Left lung (tissue), 10 donors: Measurements from ENCODE around the gene ITIH4. TPM values are rescaled to one million over a fixed set of nuclear protein-coding genes. Genes with fewer than 3 reads are reported as not detected.

ENCODE experiments used
- ATAC-seq: fragments of 200-7000 bp; cut with Tn5 transposase; one replicate; pipeline ENCODE4 v1.9.1; 2020; ENCODE audit warnings: moderate library complexity
- DNase-seq, 4 donors: peaks; one replicate each; pipeline ENCODE4 v3.0.0-alpha.2; 2013 to 2020
- H3K27ac ChIP-seq, 2 donors: fragments of 200-600 bp; sonication (generic) in 1 of 2; one replicate each; pipeline versions ENCODE4 v1.5.0 to v1.8.0; 2020 to 2021
- H3K27me3 ChIP-seq, 2 donors: fragments of 200-600 bp; sonication (generic) in 1 of 2; one replicate each; pipeline versions ENCODE4 v1.5.0 to v1.8.0; 2020 to 2021
- H3K36me3 ChIP-seq, 2 donors: fragments of 200-600 bp; sonication (generic) in 1 of 2; one replicate each; pipeline versions ENCODE4 v1.5.0 to v1.8.0; 2020 to 2021
- H3K4me1 ChIP-seq, 2 donors: fragments of 200-600 bp; one replicate each; pipeline ENCODE4 v1.8.0; 2021
- H3K4me3 ChIP-seq, 2 donors: fragments of 200-600 bp; sonication (generic) in 1 of 2; one replicate each; pipeline versions ENCODE4 v1.5.0 to v1.8.0; 2020 to 2021; ENCODE audit warnings: mild to moderate bottlenecking in 1 of 2
- H3K9me3 ChIP-seq, 2 donors: fragments of 200-600 bp; sonication (generic) in 1 of 2; one replicate each; pipeline versions ENCODE4 v1.5.0 to v1.8.0; 2020 to 2021
- CTCF ChIP-seq, 2 donors: fragments of 200-600 bp; sonication (generic) in 1 of 2; IDR thresholded peaks; one replicate each; pipeline versions ENCODE4 v1.5.0 to v1.8.0; 2021; ENCODE audit warnings: antibody characterized with exemption in 2 of 2
- intact Hi-C, 2 donors: fragments of 100-400 bp; cut with DNase I; formaldehyde crosslinking; loops; one replicate each; pipeline versions ENCODE4 v1.11.2 to v1.14.2; 2022
- polyA plus RNA-seq, 6 donors: library from polyadenylated mRNA; unstranded; fragments of 120-200 nt; gene quantifications; one replicate each; pipeline ENCODE4 v1.2.1, GENCODE V29; 2013; ENCODE audit not compliant: insufficient read length in 6 of 6
- total RNA-seq, 2 donors: library from RNA; stranded (reverse); fragmentation: NEBNext Ultra II Directional; extraction: Animal tissue kit (Norgen Biotek cat#: 25700); gene quantifications; one replicate each; pipeline ENCODE4 v1.2.1, GENCODE V29; 2021
- donor health status: DM: no; HTN: yes; CAD: no.
- donor health status: DM: no; HTN: no; CAD: no.

ITIH4 gene
- total and polyA plus RNA-seq, 8 donors, result 7.7 to 16.3 (median 9.8) TPM

GRCh38 chr3:52787672-52788625, 42.5 kb downstream of the ITIH4 start:
- Histone ChIP-seq H3K4me1 (no peaks in the 10 kb centered on the region), H3K36me3 (no peaks in the 10 kb centered on the region), H3K27me3 (no peaks in the 10 kb centered on the region), H3K4me3 (no peak overlapping the region), H3K9me3 (no peaks in the 10 kb centered on the region), H3K27ac (no peak overlapping the region)
- no peak for TF ChIP-seq CTCF (IDR thresholded peaks at IDR 0.05)
- intact Hi-C loops, result no loop called here
- DNase-seq (peak in 1 of 4 donors; percentile 50), ATAC-seq (no peak)

GRCh38 chr3:52787246-52787645, 43.2 kb downstream of the ITIH4 start:
- H3K4me1 ChIP-seq, result no peaks in the 10 kb centered on the region
- intact Hi-C loops, result no loop called here

GRCh38 chr3:52786330-52787215, 43.9 kb downstream of the ITIH4 start:
- Histone ChIP-seq H3K27ac (no peak overlapping the region), H3K4me3 (no peak overlapping the region), H3K4me1 (no peaks in the 10 kb centered on the region), H3K9me3 (no peaks in the 10 kb centered on the region), H3K36me3 (no peaks in the 10 kb centered on the region), H3K27me3 (peaks cover 0 to 9% of the 10 kb centered on the region in 2 donors)
- TF ChIP-seq CTCF (IDR thresholded peaks at IDR 0.05), result no peak
- ATAC-seq, result no peak
- intact Hi-C loops, result no loop called here
- DNase-seq, result peak in 1 of 4 donors; percentile 57

More at GRCh38 chr3:52787246-52787645, 43.2 kb downstream of the ITIH4 start:
- Histone ChIP-seq H3K9me3 (no peaks in the 10 kb centered on the region), H3K4me3 (no peak overlapping the region), H3K36me3 (no peaks in the 10 kb centered on the region), H3K27me3 (peaks cover 0 to 2% of the 10 kb centered on the region in 2 donors), H3K27ac (no peak overlapping the region)
- ATAC-seq (no peak), DNase-seq (peak in 1 of 4 donors; percentile 49)
- no peak for TF ChIP-seq CTCF (IDR thresholded peaks at IDR 0.05)

- DNase-seq, result peak in 2 of 4 donors; percentile 17 to 19
- H3K4me1 ChIP-seq, result no peaks in the 10 kb centered on the region
- no peak for ATAC-seq
- H3K27ac ChIP-seq, result no peak overlapping the region
- H3K4me3 ChIP-seq, result no peak overlapping the region
- intact Hi-C loops, result no loop called here
- TF ChIP-seq CTCF (IDR thresholded peaks at IDR 0.05), result no peak
- peaks cover 0 to 9% of the 10 kb centered on the region in 2 donors for H3K27me3 ChIP-seq
- H3K9me3 ChIP-seq, result no peaks in the 10 kb centered on the region
- H3K36me3 ChIP-seq, result no peaks in the 10 kb centered on the region
Observed at GRCh38 chr3:52784931-52785590, 45.4 kb downstream of the ITIH4 start.
